IMR-90 (cell line): ENCODE results near the gene METTL15. TPM values are rescaled to one million over a fixed set of nuclear protein-coding genes. Genes with fewer than 3 reads are reported as not detected.
A peak's percentile ranks its signal among the peaks of the same experiment; 100 is the strongest.
"Not testable (repeated sequence)": the region's sequence is repeated elsewhere in the genome, so short reads cannot be mapped to it uniquely, and the experiment has no call there.

Source experiments
- ATAC-seq: fragments of 200-7000 bp; cut with Tn5 transposase; 2 replicates; pipeline ENCODE4 v1.9.1; 2020; ENCODE audit warnings: low read depth, mild to moderate bottlenecking, moderate library complexity
- BruUV-seq: library from RNA; stranded (reverse); fragments of 400-500 nt; replicated peaks from 2 replicates; lab custom pipeline; 2021; lab: Mats Ljungman, UMichigan
- CTCF ChIA-PET: fragments of 300-600 bp; formaldehyde crosslinking; extraction: SDS; loops from one replicate; lab custom pipeline; 2021; ENCODE audit warnings: antibody characterized with exemption; lab: Yijun Ruan, JAX
- POLR2A ChIA-PET: fragments of 300-600 bp; sonication (Branson Sonifier 250); formaldehyde crosslinking; loops from one replicate; lab custom pipeline; 2022; ENCODE audit warnings: antibody characterized with exemption; ENCODE audit not compliant: unreplicated experiment; lab: Charles Lee
- DNase-seq: peaks from one replicate; pipeline ENCODE4 v3.0.0; 2013
- H2AFZ ChIP-seq: replicated peaks from 2 replicates; pipeline ENCODE3; 2013; ENCODE audit warnings: low read length, mild to moderate bottlenecking; ENCODE audit not compliant: poor library complexity
- H2AK5ac ChIP-seq: 2 replicates; pipeline ENCODE4 v1.6.1; 2013; ENCODE audit warnings: low read depth, low read length, inconsistent platforms
- H2AK9ac ChIP-seq: replicated peaks from 2 replicates; pipeline ENCODE3; 2013; ENCODE audit warnings: mild to moderate bottlenecking, low read depth, low read length, moderate library complexity; ENCODE audit not compliant: poor library complexity
- H2BK120ac ChIP-seq: 2 replicates; pipeline ENCODE4 v1.6.1; 2013; ENCODE audit warnings: low read depth, low read length, inconsistent platforms
- H2BK15ac ChIP-seq: 3 replicates; pipeline ENCODE4 v1.6.1; 2013; ENCODE audit warnings: low read depth, low read length, inconsistent platforms
- H2BK20ac ChIP-seq: 2 replicates; pipeline ENCODE4 v1.6.1; 2013; ENCODE audit warnings: low read depth, mild to moderate bottlenecking, inconsistent platforms, low read length, moderate library complexity
- H2BK5ac ChIP-seq: 2 replicates; pipeline ENCODE4 v1.6.1; 2013; ENCODE audit warnings: mild to moderate bottlenecking, low read depth, low read length, inconsistent platforms; ENCODE audit not compliant: poor library complexity, severe bottlenecking
- H3K14ac ChIP-seq: replicated peaks from 2 replicates; pipeline ENCODE4 v1.6.1; 2013; ENCODE audit warnings: low read depth, low read length, inconsistent platforms
- H3K18ac ChIP-seq: 2 replicates; pipeline ENCODE4 v1.6.1; 2013; ENCODE audit warnings: low read depth, low read length, control low read depth
- H3K23ac ChIP-seq: 2 replicates; pipeline ENCODE4 v1.6.1; 2013; ENCODE audit warnings: low read depth, low read length, inconsistent platforms
- H3K27ac ChIP-seq: 2 replicates; pipeline ENCODE4 v1.5.1; 2013; ENCODE audit warnings: mild to moderate bottlenecking, control low read depth, low read length; ENCODE audit not compliant: insufficient read depth
- H3K27me3 ChIP-seq: 2 replicates; pipeline ENCODE4 v1.6.1; 2013; ENCODE audit warnings: low read length; ENCODE audit not compliant: control insufficient read depth, insufficient read depth
- H3K36me3 ChIP-seq: 2 replicates; pipeline ENCODE4 v1.6.1; 2013; ENCODE audit warnings: low read length, mixed read lengths; ENCODE audit not compliant: control insufficient read depth, insufficient read depth
- H3K4ac ChIP-seq: 2 replicates; pipeline ENCODE4 v1.6.1; 2013; ENCODE audit warnings: low read depth, low read length, inconsistent platforms
- H3K4me1 ChIP-seq: 2 replicates; pipeline ENCODE4 v1.6.1; 2013; ENCODE audit warnings: low read length, mixed read lengths; ENCODE audit not compliant: control insufficient read depth, insufficient read depth
- H3K4me2 ChIP-seq: 2 replicates; pipeline ENCODE4 v1.6.1; 2013; ENCODE audit warnings: low read depth, mild to moderate bottlenecking, control low read depth, low read length, moderate library complexity
- H3K4me3 ChIP-seq: 2 replicates; pipeline ENCODE4 v1.5.1; 2013; ENCODE audit warnings: low read depth, mild to moderate bottlenecking, control low read depth, low read length, moderate library complexity; ENCODE audit not compliant: insufficient read depth
- H3K56ac ChIP-seq: 2 replicates; pipeline ENCODE4 v1.6.1; 2013; ENCODE audit warnings: low read length, inconsistent platforms; ENCODE audit not compliant: insufficient read depth; ENCODE audit errors: extremely low read depth
- H3K79me1 ChIP-seq, 2 experiments: 2 replicates each; pipeline ENCODE4 v1.6.1; 2013; ENCODE audit warnings: low read length in 2 of 2, inconsistent platforms in 1 of 2, low read depth in 1 of 2
- H3K9ac ChIP-seq: 2 replicates; pipeline ENCODE4 v1.6.1; 2013; ENCODE audit warnings: low read depth, low read length, control low read depth
- H3K9me1 ChIP-seq: 2 replicates; pipeline ENCODE4 v1.6.1; 2013; ENCODE audit warnings: low read length, inconsistent platforms; ENCODE audit not compliant: insufficient read depth
- H3K9me3 ChIP-seq: 2 replicates; pipeline ENCODE4 v1.6.1; 2013; ENCODE audit warnings: low read length; ENCODE audit not compliant: control insufficient read depth, insufficient read depth
- H4K20me1 ChIP-seq: 2 replicates; pipeline ENCODE4 v1.6.1; 2013; ENCODE audit warnings: low read length, inconsistent platforms; ENCODE audit not compliant: insufficient read depth
- H4K5ac ChIP-seq: 2 replicates; pipeline ENCODE4 v1.6.1; 2013; ENCODE audit warnings: mild to moderate bottlenecking, low read depth, low read length, control low read depth
- H4K8ac ChIP-seq, 2 experiments: 2 replicates each; pipeline ENCODE4 v1.6.1; 2013; ENCODE audit warnings: low read depth in 2 of 2, low read length in 2 of 2, control low read depth in 1 of 2, inconsistent platforms in 1 of 2
- H4K91ac ChIP-seq: 2 replicates; pipeline ENCODE4 v1.6.1; 2013; ENCODE audit warnings: low read depth, low read length, inconsistent platforms; ENCODE audit not compliant: insufficient read depth
- CEBPB ChIP-seq: IDR thresholded peaks from 2 replicates; pipeline ENCODE4 v1.6.1; 2012; ENCODE audit warnings: low read depth, low read length, improper control_type of control experiment
- MXI1 ChIP-seq: IDR thresholded peaks from 2 replicates; pipeline ENCODE4 v1.6.1; 2012; ENCODE audit warnings: low read depth, mild to moderate bottlenecking, low read length, moderate library complexity, borderline replicate concordance
- WGBS, 2 experiments: methylation state at CpG; one replicate each; pipeline versions ENCODE4 v1.1.5 to v1.1.7; 2013; ENCODE audit warnings: missing lambda C conversion rate in 2 of 2; ENCODE audit not compliant: insufficient read length in 1 of 2; ENCODE audit errors: extremely low coverage in 2 of 2; 5-methylcytosine and 5-hydroxymethylcytosine counted together
- dilution Hi-C: fragments of 300-500 bp; cut with HindIII; formaldehyde crosslinking; loops from one replicate; pipeline ENCODE4 v1.14.3; 2018; ENCODE audit warnings: low sequenced_read_pairs; ENCODE audit not compliant: unreplicated experiment
- in situ Hi-C: fragments of 300-500 bp; cut with MboI; formaldehyde crosslinking; loops from 3 replicates; pipeline ENCODE4 v1.14.3; 2019; ENCODE audit warnings: low sequenced_read_pairs, inconsistent platforms, mixed read lengths
- intact Hi-C: fragments of 100-400 bp; cut with micrococcal nuclease; formaldehyde crosslinking; loops from 2 replicates; pipeline ENCODE4 v1.10.0; 2022
- polyA plus RNA-seq, 3 experiments: library from polyadenylated mRNA; depleted of rRNA; stranded (reverse); fragments of >200 nt; gene quantifications; 2 replicates each; pipeline ENCODE4 v1.2.3, GENCODE V29; 2012; ENCODE audit warnings: low replicate concordance in 1 of 3
- total RNA-seq: library from RNA; depleted of rRNA; stranded (reverse); fragments of >200 nt; gene quantifications from 2 replicates; pipeline ENCODE4 v1.2.3, GENCODE V29; 2012

Gene METTL15
- total and polyA plus RNA-seq, 2 of the 4 experiments (the other 2 are of a cell fraction) = 6.5 to 30.5 TPM

- Histone ChIP-seq H4K20me1 (no peaks in the 10 kb centered on the region), H3K36me3 (no peaks in the 10 kb centered on the region), H3K18ac (peak overlapping the region; percentile 61; the same call in 1 of the 2 replicates), H3K4ac (no peak overlapping the region), H4K5ac (no peak overlapping the region; the same call in 1 of the 2 replicates), H3K14ac (no peak overlapping the region), H3K27ac (no peak overlapping the region), H4K91ac (no peak overlapping the region), H4K8ac (no peak overlapping the region; a peak in 1 of 4 replicates), H2AFZ (no peak overlapping the region), H2BK20ac (no peak overlapping the region), H2BK120ac (peak overlapping the region; percentile 8; the same call in 1 of the 2 replicates), H3K9me3 (no peaks in the 10 kb centered on the region; the same call in 1 of the 2 replicates), H3K23ac (no peak overlapping the region), H3K4me2 (peak overlapping the region; percentile 32; the same call in 1 of the 2 replicates), H2BK15ac (no peak overlapping the region), H3K4me1 (no peaks in the 10 kb centered on the region; the same call in 1 of the 2 replicates), H3K4me3 (no peak overlapping the region), H2AK5ac (no peak overlapping the region), H3K9me1 (no peaks in the 10 kb centered on the region), H3K9ac (no peak overlapping the region; the same call in 1 of the 2 replicates), H2AK9ac (no peak overlapping the region), H3K79me1 (no peaks in the 10 kb centered on the region), H3K56ac (no peak overlapping the region), H3K27me3 (no peaks in the 10 kb centered on the region), H2BK5ac (peak overlapping the region; percentile 4)
- in situ Hi-C loops = no loop called here
- ATAC-seq (peak; percentile 77), DNase-seq (peak; percentile 75)
- no TSS peak for BruUV-seq
- CTCF ChIA-PET = interaction anchor here (0.6 kb wide), 1 partner anchor 361 kb away, joined by 3 read pairs; no protein-coding TSS in a partner anchor
- WGBS, 2 experiments = no CpG with 5 or more reads among the region's 2 CpGs
- peak; percentile 45; the same call in 1 of the 2 replicates for TF ChIP-seq CEBPB
- TF ChIP-seq MXI1 = no peak
- POLR2A ChIA-PET = no interaction called here
- dilution Hi-C loops = no loop called here
- intact Hi-C loops = no loop called here
These were observed 258.6 kb downstream of the METTL15 start for GRCh38 chr11:28366549-28367346.

GRCh38 chr11:28378095-28378494 is 269.9 kb downstream of the METTL15 start:
- in situ Hi-C loops, H2BK15ac ChIP-seq, dilution Hi-C loops, H4K8ac ChIP-seq, H3K18ac ChIP-seq, H3K79me1 ChIP-seq, H4K5ac ChIP-seq, H3K4ac ChIP-seq, H4K91ac ChIP-seq, H3K9ac ChIP-seq, H3K9me3 ChIP-seq, H2BK5ac ChIP-seq, POLR2A ChIA-PET, H3K4me2 ChIP-seq, ATAC-seq, H3K27ac ChIP-seq, H3K23ac ChIP-seq, intact Hi-C loops, H2BK120ac ChIP-seq, H4K20me1 ChIP-seq, H2AK9ac ChIP-seq, H3K14ac ChIP-seq, CTCF ChIA-PET, H2BK20ac ChIP-seq, DNase-seq, H3K4me1 ChIP-seq, H3K4me3 ChIP-seq, BruUV-seq, H2AFZ ChIP-seq, H3K36me3 ChIP-seq, H2AK5ac ChIP-seq, H3K9me1 ChIP-seq, H3K27me3 ChIP-seq, H3K56ac ChIP-seq: not testable (repeated sequence)
- 61% methylated on average over 3 of the region's 14 CpGs; no CpG with 5 or more reads in 1 of the 2 experiments for WGBS, 2 experiments
